MG63 (cell line): Measurements from ENCODE around the gene REL. TPM values are rescaled to one million over a fixed set of nuclear protein-coding genes. Genes with fewer than 3 reads are reported as not detected.

ENCODE experiments used
- DNase-seq: peaks from one replicate; pipeline ENCODE4 v3.0.0-alpha.2; 2020
- H3K27me3 ChIP-seq: fragments of 250-450 bp; sonication (Bioruptor Pico); 2 replicates; pipeline ENCODE4 v1.5.1; 2020; ENCODE audit warnings: mild to moderate bottlenecking, moderate library complexity
- H3K36me3 ChIP-seq: fragments of 250-450 bp; sonication (Bioruptor Pico); 2 replicates; pipeline ENCODE4 v1.5.1; 2020; ENCODE audit warnings: mild to moderate bottlenecking, moderate library complexity
- H3K4me3 ChIP-seq: fragments of 250-450 bp; sonication (Bioruptor Pico); 2 replicates; pipeline ENCODE4 v1.5.1; 2020; ENCODE audit warnings: mild to moderate bottlenecking, moderate library complexity
- H3K9me3 ChIP-seq: fragments of 250-450 bp; sonication (Bioruptor Pico); 2 replicates; pipeline ENCODE4 v1.5.1; 2020; ENCODE audit warnings: mild to moderate bottlenecking, moderate library complexity
- total RNA-seq: library from RNA; depleted of rRNA; stranded (reverse); fragments of >200 nt; shearing (Covaris generic); gene quantifications from 2 replicates; pipeline ENCODE4 v1.2.3, GENCODE V29; 2014; ENCODE audit warnings: low replicate concordance; rRNA removed

The REL gene
- 0.74 and 3.1 TPM in 2 replicates for total RNA-seq

DNA sequence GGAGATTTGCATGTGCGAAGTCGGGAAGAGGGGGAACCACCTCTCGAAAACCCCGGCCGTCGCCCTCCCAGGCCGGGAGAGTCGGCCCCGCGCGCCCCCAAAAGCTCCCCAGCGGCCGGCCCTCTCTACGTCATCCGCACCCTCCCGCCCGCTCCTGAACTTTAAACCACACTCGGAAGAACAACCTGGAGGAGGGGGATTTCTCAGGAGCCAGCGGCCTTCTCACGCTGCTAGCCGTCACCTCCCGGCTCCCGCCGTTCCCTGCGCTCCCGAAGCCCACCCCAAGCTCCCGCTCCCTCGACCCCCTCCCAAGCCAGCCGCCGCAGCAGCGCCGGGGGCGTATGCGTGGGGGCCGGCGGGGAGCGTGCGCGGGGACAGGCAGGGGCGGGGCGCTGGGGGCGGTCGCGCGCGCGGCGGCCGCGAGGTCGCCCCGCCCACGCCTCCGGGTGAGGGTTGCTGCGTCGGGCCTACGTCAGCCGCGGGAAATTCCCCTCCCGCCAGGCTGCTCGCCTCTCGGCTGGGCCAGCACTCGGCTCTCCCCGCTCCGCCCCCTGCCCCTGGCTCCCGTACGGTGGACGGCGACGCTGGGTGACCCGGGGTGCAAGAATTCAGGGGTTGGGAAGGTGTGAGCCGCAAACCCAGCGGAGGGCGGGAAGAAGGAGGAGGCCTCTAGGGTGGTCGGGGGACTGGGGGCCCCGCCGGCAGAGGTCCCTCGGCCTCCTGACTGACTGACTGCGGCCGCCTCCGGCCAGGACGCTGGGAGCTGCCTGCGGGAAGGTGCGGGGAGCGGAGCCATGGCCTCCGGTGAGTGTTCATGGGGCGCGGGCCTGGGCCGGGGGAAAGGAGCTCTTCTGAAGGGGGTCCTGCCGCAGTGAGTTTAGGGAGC lies at the start of gene REL:
Gene REL, plus strand, starts transcription at position 528 of the 886 bp plus-strand sequence. Its CDS starts 267 bp downstream, at position 795.
- Histone ChIP-seq H3K4me3 (peak within 1 kb of the TSS; percentile 81), H3K27me3 (no peaks in the 10 kb centered on the region), H3K9me3 (no peaks in the 10 kb centered on the region), H3K36me3 (no peaks in the 10 kb centered on the region; the same call in 1 of the 2 replicates)
- peak; percentile 91 for DNase-seq

DNA sequence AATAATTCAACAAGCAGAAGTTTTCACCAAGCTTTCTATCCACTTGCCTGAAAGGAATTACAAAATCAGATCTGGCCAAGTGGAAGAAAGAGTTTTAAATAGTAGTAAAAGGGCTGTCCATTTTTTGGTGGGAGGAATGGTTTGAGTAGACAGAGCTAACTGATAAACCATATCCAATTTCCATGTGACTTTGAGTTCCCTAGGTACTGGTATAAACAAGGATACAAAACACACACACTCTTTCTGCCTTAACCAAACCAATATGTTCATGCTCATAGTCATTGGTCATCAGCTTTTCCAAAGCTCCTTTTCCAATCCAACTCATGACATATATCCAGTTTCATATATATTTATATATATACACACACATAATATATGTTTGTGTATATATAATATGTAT lies 49.5 kb upstream of the REL start:
- DNase-seq, result no peak
- Histone ChIP-seq H3K36me3 (no peaks in the 10 kb centered on the region), H3K9me3 (no peaks in the 10 kb centered on the region), H3K27me3 (peaks cover 3% of the 10 kb centered on the region; the same call in 1 of the 2 replicates), H3K4me3 (no peak overlapping the region)

DNA sequence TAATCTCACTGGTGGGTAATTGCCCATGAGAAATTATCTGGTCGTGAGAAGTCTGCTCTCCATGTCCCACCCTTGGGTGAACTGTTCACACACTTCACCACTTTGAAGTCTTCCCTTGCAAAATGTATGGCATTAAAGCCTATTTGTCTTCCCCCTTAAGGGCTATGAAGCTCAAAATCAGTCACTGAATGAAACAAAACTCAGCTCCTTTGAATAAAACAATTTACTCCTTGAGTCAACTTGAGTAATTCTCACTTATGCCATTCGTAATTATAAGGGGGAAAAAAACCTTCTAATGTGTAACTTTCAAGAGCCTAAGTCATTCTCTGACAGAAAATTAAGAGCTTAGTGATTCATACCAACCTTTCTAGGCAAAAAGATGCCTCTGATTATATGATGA lies 48.8 kb upstream of the REL start:
- no peaks in the 10 kb centered on the region for H3K36me3 ChIP-seq
- DNase-seq, result no peak
- no peak overlapping the region for H3K4me3 ChIP-seq
- H3K9me3 ChIP-seq, result no peaks in the 10 kb centered on the region
- H3K27me3 ChIP-seq, result peaks cover 3% of the 10 kb centered on the region; the same call in 1 of the 2 replicates

DNA sequence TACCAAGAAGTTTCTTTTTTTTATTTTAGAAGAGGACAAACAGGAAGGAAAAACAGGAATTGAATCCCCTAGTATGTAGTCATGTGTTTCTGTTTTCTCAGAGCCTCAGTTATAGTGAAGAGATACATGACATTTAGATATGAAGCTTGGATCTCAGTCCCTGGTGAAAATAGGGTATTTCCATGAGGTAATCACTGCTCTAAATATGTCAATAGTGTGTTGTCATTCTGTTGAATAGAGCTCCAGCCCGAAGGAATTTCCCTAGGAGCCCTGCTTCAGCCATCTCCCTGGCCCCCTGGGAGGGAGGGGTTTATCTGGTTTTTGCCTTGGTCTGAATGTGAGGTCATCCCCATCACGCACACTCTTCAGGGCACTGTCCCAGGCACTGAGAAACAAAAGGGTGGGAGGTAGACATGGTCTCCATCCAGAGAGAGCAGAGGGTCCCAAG lies 47.1 kb upstream of the REL start:
- Histone ChIP-seq H3K27me3 (peaks cover 3% of the 10 kb centered on the region; the same call in 1 of the 2 replicates), H3K9me3 (no peaks in the 10 kb centered on the region), H3K4me3 (no peak overlapping the region), H3K36me3 (no peaks in the 10 kb centered on the region)
- DNase-seq, result no peak

DNA sequence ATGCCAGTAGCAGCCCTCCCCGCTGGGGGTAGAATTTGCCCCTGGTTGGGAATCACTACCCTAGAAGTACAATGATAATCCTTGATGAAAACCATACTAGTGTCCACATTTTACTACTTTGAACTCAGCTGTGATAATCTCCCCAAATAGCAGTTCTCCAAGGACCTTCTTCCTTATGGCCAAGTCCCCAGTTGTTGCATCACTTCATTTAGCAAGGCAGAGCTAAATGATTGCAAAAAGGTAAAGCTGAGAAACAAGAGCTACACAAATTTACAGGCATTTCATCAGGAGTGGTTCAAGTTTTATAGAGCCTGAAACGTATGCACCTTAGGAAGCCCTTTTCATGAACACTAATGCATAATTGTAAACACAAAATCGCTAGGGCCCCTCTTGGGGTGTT lies 44.9 kb upstream of the REL start:
- H3K36me3 ChIP-seq, result no peaks in the 10 kb centered on the region
- H3K9me3 ChIP-seq, result no peaks in the 10 kb centered on the region
- DNase-seq, result no peak
- H3K4me3 ChIP-seq, result no peak overlapping the region
- H3K27me3 ChIP-seq, result peaks cover 3% of the 10 kb centered on the region; the same call in 1 of the 2 replicates

DNA sequence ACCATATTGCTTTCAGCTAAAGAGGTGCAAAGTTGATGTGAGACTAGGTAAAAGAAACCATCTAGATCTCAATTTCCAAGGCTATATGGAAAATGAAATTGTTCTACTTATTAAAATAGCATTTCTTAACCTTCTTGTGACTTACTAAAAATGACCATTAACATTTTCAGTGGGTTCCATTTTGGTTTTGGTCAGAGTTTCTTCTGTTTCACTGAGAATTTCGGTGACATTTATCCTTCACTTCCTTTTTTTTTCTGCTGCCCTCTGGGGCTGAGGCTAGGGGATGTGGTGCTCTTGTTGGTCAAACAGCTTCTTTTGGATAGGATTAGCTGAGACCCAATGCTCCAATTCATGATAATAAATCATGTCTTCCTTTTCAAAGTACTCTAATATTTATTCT lies 44.3 kb upstream of the REL start:
- no peak for DNase-seq
- Histone ChIP-seq H3K36me3 (no peaks in the 10 kb centered on the region), H3K9me3 (no peaks in the 10 kb centered on the region), H3K4me3 (no peak overlapping the region), H3K27me3 (peaks cover 3% of the 10 kb centered on the region; the same call in 1 of the 2 replicates)

DNA sequence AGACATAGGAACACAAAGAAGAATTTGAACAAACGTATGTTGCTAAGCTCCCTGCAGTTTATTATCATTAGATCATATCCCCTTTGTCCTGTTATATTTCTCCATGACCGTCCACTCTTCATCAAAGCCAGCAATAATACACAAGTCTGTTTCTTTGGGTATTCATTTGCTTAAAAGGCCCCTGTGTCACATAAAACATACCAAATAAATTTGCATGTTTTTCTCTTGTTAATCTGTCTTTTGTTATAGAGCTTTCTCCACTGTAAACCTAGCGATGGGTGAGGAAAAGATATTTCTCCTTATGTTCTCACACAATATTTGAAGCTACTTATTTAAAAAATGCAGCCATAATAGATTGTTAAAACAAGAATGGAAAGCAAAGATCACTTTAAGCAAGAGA lies 42.9 kb upstream of the REL start:
- Histone ChIP-seq H3K27me3 (no peaks in the 10 kb centered on the region), H3K9me3 (no peaks in the 10 kb centered on the region), H3K4me3 (no peak overlapping the region), H3K36me3 (no peaks in the 10 kb centered on the region)
- DNase-seq, result no peak

DNA sequence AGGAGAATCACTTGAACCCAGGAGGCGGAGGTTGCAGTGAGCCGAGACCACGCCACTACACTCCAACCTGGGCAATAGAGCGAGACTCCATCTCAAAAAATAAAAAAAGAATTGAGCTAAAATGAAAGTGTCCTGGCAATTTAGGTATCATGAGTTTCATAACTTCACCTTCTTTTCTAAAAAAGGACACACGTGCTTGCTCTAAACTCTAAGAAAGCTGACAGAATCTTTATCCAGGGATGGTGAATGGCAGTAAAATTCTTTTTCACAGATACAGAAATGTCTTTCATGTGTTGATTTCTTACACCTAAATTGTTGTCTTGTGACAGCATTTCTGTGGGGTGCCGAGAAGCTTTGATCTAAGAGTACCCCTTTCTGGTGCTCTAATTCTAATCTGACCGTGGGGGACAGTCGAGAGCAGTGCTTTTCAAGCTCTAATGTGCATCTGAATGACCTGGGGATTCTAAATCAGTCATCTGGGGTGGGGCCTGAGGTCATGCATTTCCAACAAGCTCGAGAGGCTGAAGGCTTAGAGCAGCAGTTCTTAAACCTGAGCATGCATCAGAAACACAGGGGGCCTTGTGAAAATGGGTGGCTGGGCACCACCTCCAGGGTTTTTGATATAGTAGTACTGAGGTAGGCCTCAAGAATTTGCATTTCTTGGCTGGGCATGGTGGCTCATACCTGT lies 42.1 kb upstream of the REL start:
- Histone ChIP-seq H3K4me3 (no peak overlapping the region), H3K36me3 (no peaks in the 10 kb centered on the region), H3K27me3 (no peaks in the 10 kb centered on the region), H3K9me3 (no peaks in the 10 kb centered on the region)
- DNase-seq, result no peak

DNA sequence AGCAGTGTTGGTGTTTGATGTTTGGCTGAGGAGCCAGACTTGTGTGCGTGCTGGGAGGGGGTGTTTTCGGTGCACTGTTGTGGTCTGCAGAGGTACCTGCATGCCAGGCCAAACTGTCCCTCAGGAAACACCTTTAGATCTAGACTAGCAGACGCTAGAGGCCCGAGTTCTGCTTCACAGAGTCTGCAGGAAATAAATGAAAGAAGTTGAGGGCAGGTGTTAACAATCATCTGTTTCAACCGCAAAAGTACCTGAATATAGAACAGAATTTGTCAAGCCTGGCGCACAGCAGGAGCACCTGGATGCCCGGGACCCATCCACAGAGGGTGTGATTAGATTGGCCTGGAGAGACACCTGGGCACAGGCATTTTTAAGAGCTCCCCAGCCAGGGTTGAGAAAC lies 40.5 kb upstream of the REL start:
- no peaks in the 10 kb centered on the region for H3K36me3 ChIP-seq
- H3K27me3 ChIP-seq, result no peaks in the 10 kb centered on the region
- no peak for DNase-seq
- H3K9me3 ChIP-seq, result no peaks in the 10 kb centered on the region
- no peak overlapping the region for H3K4me3 ChIP-seq

DNA sequence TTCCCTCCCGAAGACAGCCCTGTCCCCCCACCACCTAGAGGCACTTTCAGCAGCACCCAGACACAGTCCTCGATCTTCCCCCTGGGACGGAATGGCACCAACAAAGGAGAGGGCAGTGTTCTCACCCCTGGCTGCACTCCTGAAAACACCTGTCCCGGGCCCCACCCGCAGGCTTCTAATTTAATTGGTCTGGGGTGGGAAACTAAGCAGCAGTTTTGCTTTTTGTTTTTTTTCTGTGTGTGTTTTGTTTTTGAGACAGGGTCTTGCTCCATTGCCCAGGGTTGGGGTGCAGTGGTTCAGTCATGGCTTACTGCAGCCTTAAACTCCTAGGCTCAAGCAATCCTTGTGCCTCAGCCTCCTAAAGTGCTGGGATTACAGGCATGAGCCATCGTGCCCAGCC lies 38.4 kb upstream of the REL start:
- no peak overlapping the region for H3K4me3 ChIP-seq
- DNase-seq, result no peak
- H3K36me3 ChIP-seq, result no peaks in the 10 kb centered on the region
- no peaks in the 10 kb centered on the region for H3K9me3 ChIP-seq
- no peaks in the 10 kb centered on the region for H3K27me3 ChIP-seq

DNA sequence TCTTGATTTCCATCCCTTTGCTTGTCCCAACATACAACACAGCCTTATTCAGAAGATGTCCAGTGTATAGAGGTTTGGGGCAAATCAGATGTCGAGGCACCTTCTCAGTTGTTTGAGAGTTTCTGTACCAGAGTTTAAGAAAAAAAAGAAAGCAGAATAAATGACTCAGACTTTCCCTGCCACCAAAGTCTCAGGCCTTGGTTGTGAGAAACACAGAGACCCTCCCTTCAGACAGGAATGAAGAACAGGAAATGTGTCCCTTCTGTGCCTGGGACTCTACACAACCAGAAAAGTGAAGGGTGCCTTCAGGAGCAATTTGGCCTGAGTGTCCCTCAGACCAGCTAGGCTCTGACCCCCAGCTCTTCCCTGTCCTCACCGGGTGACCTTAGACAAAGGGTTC lies 37.3 kb upstream of the REL start:
- Histone ChIP-seq H3K27me3 (no peaks in the 10 kb centered on the region), H3K36me3 (no peaks in the 10 kb centered on the region), H3K4me3 (no peak overlapping the region), H3K9me3 (no peaks in the 10 kb centered on the region)
- DNase-seq, result no peak

DNA sequence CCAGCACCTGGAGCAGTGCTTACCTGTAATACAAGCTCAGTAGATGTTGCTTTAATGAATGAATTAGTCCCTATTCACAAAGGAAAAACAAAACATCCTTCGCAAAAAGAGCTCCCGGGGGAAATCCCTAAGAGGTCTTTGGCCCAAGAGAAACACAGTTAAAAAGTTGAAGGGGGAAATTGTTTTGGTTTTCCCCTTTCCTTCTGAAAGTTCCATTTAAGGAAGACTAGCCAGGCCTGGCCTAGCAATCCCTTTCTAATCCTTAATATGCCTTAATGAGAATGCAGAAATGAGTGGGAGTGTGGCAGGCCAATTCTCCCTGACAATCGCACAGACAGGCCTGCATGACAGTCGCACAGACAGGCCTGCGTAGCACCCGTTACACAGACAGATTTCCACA lies 33.5 kb upstream of the REL start:
- Histone ChIP-seq H3K27me3 (no peaks in the 10 kb centered on the region), H3K36me3 (no peaks in the 10 kb centered on the region), H3K4me3 (no peak overlapping the region), H3K9me3 (no peaks in the 10 kb centered on the region)
- no peak for DNase-seq

DNA sequence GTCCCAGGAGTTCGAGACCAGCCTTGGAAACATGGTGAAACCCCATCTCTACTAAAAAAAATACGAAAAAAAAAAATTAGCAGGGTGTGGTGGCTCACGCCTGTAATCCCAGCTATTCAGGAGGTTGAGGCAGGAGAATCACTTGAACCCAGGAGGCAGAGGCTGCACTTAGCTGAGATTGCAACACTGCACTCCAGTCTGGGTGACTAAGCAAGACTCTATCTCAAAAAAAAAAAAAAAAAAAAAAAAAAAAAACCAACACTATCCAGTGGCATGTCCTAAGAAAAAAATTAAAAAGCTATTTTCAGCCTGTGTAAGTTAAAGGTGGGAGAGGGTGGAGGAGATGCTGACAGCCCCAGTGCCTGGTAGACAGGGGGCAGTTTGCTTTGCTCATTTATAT lies 32.2 kb upstream of the REL start:
- H3K4me3 ChIP-seq, result no peak overlapping the region
- H3K9me3 ChIP-seq, result no peaks in the 10 kb centered on the region
- H3K36me3 ChIP-seq, result no peaks in the 10 kb centered on the region
- no peak for DNase-seq
- H3K27me3 ChIP-seq, result no peaks in the 10 kb centered on the region

DNA sequence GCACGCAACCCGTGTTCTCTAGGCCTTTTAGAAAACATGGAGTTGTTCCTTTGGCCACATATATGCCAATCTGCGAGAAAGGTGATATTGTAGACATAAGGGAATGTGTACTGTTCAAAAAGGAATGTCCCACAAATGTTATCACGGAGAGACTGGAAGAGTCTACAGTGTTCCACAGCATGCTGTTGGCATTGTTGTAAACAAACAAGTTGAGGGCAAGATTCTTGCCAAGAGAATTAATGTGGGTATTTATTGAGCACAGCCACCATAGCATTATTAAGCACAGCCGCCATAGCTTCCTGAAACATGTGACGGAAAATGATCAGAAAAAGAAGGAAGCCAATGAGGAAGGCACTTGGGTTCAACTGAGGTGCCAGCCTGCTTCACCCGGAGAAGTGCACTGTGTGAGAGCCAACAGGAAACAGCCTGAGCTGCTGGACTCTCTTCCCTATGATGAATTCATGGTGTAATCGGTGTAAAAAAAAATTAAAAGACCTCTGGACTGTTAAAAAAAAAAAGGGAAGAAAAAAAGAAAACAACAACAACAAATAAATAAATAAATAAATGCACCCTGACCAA lies 29.0 kb upstream of the REL start:
- DNase-seq, result no peak
- H3K36me3 ChIP-seq, result no peaks in the 10 kb centered on the region
- no peak overlapping the region for H3K4me3 ChIP-seq
- no peaks in the 10 kb centered on the region for H3K27me3 ChIP-seq
- H3K9me3 ChIP-seq, result no peaks in the 10 kb centered on the region

DNA sequence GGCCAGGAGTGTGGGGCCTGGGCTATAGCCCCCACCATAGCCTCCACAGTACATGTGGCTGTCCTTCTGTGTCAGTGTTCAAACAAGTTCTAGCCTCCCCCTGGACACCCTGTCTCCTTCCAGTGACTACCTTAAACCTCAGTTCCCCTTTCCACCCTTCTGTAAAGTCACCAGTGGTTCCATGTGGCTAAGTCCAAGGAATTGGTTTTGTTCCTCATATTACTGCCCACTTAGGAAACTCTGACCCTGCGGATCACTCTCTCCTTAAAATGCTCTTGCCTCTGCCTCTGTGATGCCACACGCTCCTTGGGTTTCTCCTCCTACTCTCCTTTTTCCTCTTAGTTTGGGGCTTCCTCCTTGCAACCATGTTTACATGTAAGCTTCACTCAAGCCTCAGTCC lies 27.8 kb upstream of the REL start:
- Histone ChIP-seq H3K36me3 (no peaks in the 10 kb centered on the region), H3K9me3 (no peaks in the 10 kb centered on the region), H3K4me3 (no peak overlapping the region), H3K27me3 (no peaks in the 10 kb centered on the region)
- DNase-seq, result no peak

DNA sequence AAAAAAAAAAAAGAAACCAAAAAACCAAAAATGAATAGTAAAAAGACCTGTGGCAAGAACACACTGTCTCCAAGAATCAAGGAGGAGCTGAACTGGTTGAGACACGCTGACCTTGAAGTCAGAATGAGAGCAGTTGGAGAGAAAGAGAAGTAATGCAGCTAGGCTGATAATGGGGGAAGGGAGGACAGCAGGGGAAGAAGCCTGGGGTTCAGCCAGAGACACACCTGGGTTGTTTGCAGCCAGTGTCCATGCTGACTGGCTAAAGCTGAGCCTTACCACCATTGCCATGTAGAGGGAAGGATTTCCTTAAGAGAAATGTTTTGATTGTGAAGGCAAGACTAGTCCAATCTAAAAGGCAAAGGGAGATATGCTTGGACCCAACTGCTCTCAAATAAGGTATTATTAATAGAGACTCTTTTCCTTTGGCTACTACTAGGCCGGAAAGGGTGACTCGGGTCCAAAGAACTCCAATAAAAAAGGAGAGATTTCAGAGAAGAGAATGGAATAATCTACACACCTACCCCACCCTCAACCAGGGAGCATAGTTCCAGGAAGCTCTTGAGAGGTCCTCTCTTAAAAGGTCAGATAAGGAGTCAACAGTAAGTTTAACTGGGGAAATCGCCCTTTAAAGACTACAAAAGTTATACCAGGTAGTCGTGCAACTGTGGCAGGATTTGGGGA lies 25.2 kb upstream of the REL start:
- H3K4me3 ChIP-seq, result no peak overlapping the region
- no peaks in the 10 kb centered on the region for H3K27me3 ChIP-seq
- no peaks in the 10 kb centered on the region for H3K36me3 ChIP-seq
- no peak for DNase-seq
- no peaks in the 10 kb centered on the region for H3K9me3 ChIP-seq

DNA sequence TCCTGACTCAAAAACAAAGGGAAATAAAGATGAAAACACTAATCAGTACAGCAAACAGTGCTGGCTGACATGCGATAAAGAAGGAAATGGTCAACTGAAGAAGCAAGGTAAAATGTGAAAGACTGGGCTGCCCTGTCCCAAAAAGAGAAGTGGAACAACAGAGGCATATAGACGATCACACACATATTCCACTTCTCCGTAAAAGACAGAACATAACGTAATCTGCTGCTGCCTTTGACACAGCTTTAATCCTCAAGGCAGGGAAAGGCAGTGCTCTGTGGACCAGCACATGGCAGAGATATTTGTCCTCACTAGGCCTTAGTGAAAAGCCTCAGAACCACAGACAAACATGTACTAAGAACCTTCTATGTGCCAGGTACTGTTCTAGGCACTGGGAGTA lies 24.3 kb upstream of the REL start:
- DNase-seq, result no peak
- no peaks in the 10 kb centered on the region for H3K36me3 ChIP-seq
- no peaks in the 10 kb centered on the region for H3K27me3 ChIP-seq
- H3K9me3 ChIP-seq, result no peaks in the 10 kb centered on the region
- no peak overlapping the region for H3K4me3 ChIP-seq
